Gastrocnemius medialis (tissue), 4 donors: Measurements from ENCODE around the gene FOXI3.

Experiments used
- POLR2A ChIP-seq, 2 donors: fragments of 450-650 bp; IDR thresholded peaks; one replicate each; pipeline ENCODE4 v1.6.1; 2017; ENCODE audit warnings: antibody characterized with exemption in 2 of 2, mild to moderate bottlenecking in 2 of 2, moderate library complexity in 2 of 2
- TF ChIP-seq, protein P1 (sequence below), 5 experiments: fragments of 450-650 bp in 3 of 5; fragments of 200-600 bp in 2 of 5; sonication (generic) in 2 of 5; IDR thresholded peaks in 4 of 5; conservative IDR thresholded peaks in 1 of 5; 1 replicate in 4 of 5; 2 replicates in 1 of 5; pipeline ENCODE4 v1.5.1; 2016 to 2019; ENCODE audit warnings: antibody characterized with exemption in 5 of 5, mild to moderate bottlenecking in 3 of 5, moderate library complexity in 3 of 5

- TF ChIP-seq, protein P1, sequence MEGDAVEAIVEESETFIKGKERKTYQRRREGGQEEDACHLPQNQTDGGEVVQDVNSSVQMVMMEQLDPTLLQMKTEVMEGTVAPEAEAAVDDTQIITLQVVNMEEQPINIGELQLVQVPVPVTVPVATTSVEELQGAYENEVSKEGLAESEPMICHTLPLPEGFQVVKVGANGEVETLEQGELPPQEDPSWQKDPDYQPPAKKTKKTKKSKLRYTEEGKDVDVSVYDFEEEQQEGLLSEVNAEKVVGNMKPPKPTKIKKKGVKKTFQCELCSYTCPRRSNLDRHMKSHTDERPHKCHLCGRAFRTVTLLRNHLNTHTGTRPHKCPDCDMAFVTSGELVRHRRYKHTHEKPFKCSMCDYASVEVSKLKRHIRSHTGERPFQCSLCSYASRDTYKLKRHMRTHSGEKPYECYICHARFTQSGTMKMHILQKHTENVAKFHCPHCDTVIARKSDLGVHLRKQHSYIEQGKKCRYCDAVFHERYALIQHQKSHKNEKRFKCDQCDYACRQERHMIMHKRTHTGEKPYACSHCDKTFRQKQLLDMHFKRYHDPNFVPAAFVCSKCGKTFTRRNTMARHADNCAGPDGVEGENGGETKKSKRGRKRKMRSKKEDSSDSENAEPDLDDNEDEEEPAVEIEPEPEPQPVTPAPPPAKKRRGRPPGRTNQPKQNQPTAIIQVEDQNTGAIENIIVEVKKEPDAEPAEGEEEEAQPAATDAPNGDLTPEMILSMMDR (IDR thresholded peaks at IDR 0.05 in 4 of 5, conservative IDR thresholded peaks at IDR 0.05 in 1 of 5), result no peak
- no peak for TF ChIP-seq POLR2A (IDR thresholded peaks at IDR 0.05)
These were observed 20.3 kb upstream of the FOXI3 start for GRCh38 chr2:88472811-88473210.
